ENCODE data around the gene ZNF214. TPM values are rescaled to one million over a fixed set of nuclear protein-coding genes. Genes with fewer than 3 reads are reported as not detected.

ZNF214 gene
- total RNA-seq, 2 experiments from 2014 or later: not detected

DNA sequence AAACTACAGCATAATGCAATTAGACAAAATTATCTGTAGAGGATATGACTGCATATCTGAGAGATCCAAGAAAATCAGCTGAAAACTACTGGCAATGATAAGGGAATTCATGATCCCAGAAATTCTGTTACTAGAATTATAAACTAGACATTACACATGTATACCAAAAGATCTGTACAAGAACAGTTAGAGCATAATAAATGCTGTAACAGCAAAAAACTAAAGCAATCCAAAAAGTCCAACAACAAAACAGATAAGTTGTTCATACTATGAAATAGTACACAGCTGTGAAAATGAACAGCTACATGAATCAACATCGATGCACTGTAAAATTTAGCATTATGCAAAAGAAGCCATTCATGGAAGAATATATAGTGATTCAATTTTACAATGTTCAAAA lies 6.0 kb downstream of the ZNF214 start:
- TF ChIP-seq, protein P1, sequence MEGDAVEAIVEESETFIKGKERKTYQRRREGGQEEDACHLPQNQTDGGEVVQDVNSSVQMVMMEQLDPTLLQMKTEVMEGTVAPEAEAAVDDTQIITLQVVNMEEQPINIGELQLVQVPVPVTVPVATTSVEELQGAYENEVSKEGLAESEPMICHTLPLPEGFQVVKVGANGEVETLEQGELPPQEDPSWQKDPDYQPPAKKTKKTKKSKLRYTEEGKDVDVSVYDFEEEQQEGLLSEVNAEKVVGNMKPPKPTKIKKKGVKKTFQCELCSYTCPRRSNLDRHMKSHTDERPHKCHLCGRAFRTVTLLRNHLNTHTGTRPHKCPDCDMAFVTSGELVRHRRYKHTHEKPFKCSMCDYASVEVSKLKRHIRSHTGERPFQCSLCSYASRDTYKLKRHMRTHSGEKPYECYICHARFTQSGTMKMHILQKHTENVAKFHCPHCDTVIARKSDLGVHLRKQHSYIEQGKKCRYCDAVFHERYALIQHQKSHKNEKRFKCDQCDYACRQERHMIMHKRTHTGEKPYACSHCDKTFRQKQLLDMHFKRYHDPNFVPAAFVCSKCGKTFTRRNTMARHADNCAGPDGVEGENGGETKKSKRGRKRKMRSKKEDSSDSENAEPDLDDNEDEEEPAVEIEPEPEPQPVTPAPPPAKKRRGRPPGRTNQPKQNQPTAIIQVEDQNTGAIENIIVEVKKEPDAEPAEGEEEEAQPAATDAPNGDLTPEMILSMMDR (IDR thresholded peaks at IDR 0.05): no peak
- H3K4me3 Mint-ChIP-seq: no peak overlapping the region
- H3K27ac Mint-ChIP-seq: no peak overlapping the region
- ATAC-seq (no peak), DNase-seq (no peak)
- intact Hi-C loops (cut with micrococcal nuclease): no loop called here
- ChIA-PET CTCF (no interaction called here), POLR2A (no interaction called here)
- no peaks in the 10 kb centered on the region for H3K36me3 Mint-ChIP-seq (ENCODE audit: low read depth)
- no peaks in the 10 kb centered on the region for H3K9me3 Mint-ChIP-seq
- no peaks in the 10 kb centered on the region for H3K4me1 Mint-ChIP-seq (ENCODE audit: low read depth)
- H3K27me3 Mint-ChIP-seq: peaks cover 8% of the 10 kb centered on the region

GRCh38 chr11:7004482-7004881 lies 15.7 kb downstream of the ZNF214 start:
- Mint-ChIP-seq H3K4me3 (no peak overlapping the region), H3K27ac (no peak overlapping the region), H3K4me1 (ENCODE audit: low read depth) (no peaks in the 10 kb centered on the region), H3K9me3 (no peaks in the 10 kb centered on the region), H3K36me3 (ENCODE audit: low read depth) (no peaks in the 10 kb centered on the region), H3K27me3 (peaks cover 9% of the 10 kb centered on the region)
- DNase-seq (no peak), ATAC-seq (no peak)
- TF ChIP-seq, protein P1 (IDR thresholded peaks at IDR 0.05): no peak
- ChIA-PET CTCF (no interaction called here), POLR2A (no interaction called here)
- intact Hi-C loops (cut with micrococcal nuclease): no loop called here

- CTCF ChIA-PET: no interaction called here
- POLR2A ChIA-PET: no interaction called here
- Mint-ChIP-seq H3K4me3 (no peak overlapping the region), H3K9me3 (no peaks in the 10 kb centered on the region), H3K27me3 (peaks cover 4% of the 10 kb centered on the region), H3K27ac (no peak overlapping the region), H3K36me3 (ENCODE audit: low read depth) (no peaks in the 10 kb centered on the region), H3K4me1 (ENCODE audit: low read depth) (no peaks in the 10 kb centered on the region)
- ATAC-seq (no peak), DNase-seq (no peak)
- TF ChIP-seq, protein P1 (IDR thresholded peaks at IDR 0.05): no peak
- intact Hi-C loops (cut with micrococcal nuclease): no loop called here
Measured at GRCh38 chr11:6995703-6996102, 24.4 kb downstream of the ZNF214 start.

DNA sequence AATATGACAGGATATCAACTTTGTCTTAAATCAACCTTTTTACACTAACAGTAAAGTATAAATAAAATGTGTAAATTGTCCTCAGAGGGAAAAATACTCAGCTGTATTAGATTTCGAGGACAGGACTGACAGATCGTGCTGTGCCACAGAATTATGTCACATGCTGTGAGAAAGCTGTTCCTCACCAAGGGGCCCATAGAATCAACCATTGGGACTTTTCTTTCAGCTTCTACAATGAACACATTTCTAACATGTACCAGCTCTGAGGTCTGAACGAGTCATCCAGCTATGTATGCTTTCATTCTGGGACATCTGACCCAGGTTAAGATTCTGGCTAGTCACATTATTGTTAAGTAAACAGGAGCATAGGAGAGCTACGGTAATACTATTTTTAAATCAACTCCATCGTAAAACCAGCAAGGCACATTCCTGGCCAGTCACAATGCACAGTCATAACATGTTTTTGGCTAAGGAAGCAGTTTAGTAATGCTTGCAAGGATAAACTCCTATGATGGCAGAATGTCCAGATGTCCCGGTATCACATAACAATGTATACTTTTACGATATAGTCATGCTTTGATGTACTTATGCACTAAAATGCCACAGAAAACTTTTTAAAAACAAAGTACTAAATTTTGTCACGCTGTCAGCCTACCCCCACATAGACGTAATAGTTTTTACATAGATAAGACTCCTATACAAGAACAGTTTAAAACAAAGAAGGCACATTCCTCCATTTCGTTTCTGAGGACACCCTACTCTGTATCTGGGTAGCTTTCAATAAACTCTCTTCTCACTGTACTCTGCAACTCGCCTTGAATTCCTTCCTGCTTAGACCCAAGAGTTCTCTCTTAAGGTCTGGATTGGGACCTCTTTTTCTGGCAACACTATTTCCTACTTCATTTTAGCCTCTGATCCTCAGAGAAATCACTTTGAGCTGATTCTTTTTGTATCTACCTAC lies 27.4 kb downstream of the ZNF214 start:
- Mint-ChIP-seq H3K36me3 (ENCODE audit: low read depth) (no peaks in the 10 kb centered on the region), H3K9me3 (no peaks in the 10 kb centered on the region), H3K4me3 (no peak overlapping the region), H3K4me1 (ENCODE audit: low read depth) (no peaks in the 10 kb centered on the region), H3K27ac (no peak overlapping the region), H3K27me3 (no peaks in the 10 kb centered on the region)
- TF ChIP-seq, protein P1 (IDR thresholded peaks at IDR 0.05): no peak
- CTCF ChIA-PET: interaction anchor here (0.6 to 1.2 kb wide), 2 partner anchors 14 kb away, joined by 3 read pairs; no protein-coding TSS in a partner anchor
- POLR2A ChIA-PET: no interaction called here
- ATAC-seq (no peak), DNase-seq (no peak)
- intact Hi-C loops (cut with micrococcal nuclease): no loop called here

DNA sequence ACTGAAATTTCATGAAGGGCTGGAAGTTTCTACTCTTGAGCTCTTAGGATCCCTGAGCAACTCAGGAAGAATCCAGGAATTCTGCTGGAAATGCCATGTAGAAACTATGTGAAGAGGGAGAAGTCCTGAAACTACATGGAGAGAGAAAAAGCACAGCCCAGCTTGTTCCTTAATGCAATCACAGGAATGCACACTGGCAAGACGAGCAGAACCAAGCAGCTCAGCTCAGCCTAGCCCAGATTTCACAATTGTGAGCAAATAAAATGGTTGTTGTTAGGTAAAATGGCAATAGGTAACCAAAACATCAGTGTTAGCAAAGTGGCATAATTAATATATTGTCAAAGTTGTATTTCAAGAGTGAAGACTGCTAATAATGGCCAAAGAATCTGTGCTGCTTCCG lies 28.1 kb downstream of the ZNF214 start:
- no peak for DNase-seq
- no peaks in the 10 kb centered on the region for H3K9me3 Mint-ChIP-seq
- TF ChIP-seq, protein P1 (IDR thresholded peaks at IDR 0.05): no peak
- intact Hi-C loops (cut with micrococcal nuclease): no loop called here
- no peaks in the 10 kb centered on the region for H3K36me3 Mint-ChIP-seq (ENCODE audit: low read depth)
- ChIA-PET CTCF (interaction anchor here (1.2 kb wide), 1 partner anchor 13 kb away, joined by 3 read pairs; no protein-coding TSS in a partner anchor), POLR2A (no interaction called here)
- H3K27me3 Mint-ChIP-seq: no peaks in the 10 kb centered on the region
- H3K27ac Mint-ChIP-seq: no peak overlapping the region
- no peak for ATAC-seq
- no peak overlapping the region for H3K4me3 Mint-ChIP-seq
- H3K4me1 Mint-ChIP-seq (ENCODE audit: low read depth): no peaks in the 10 kb centered on the region

All from activated CD8-positive, alpha-beta T cell treated with anti-CD3 and anti-CD28 coated beads for 36 hours (primary cell).